HAP-1 (cell line): ENCODE results near the gene RAB8B.
A peak's percentile ranks its signal among the peaks of the same experiment; 100 is the strongest.

Experiments
- DNase-seq, 2 experiments: peaks; one replicate each; pipeline ENCODE4 v3.0.0-alpha.2; 2016 to 2020; ENCODE audit warnings: low spot score in 2 of 2
- H3K27me3 ChIP-seq: fragments of 250-450 bp; sonication (Bioruptor Pico); 2 replicates; pipeline ENCODE4 v1.5.1; 2020; ENCODE audit warnings: low read depth, mild to moderate bottlenecking, moderate library complexity
- H3K36me3 ChIP-seq: fragments of 250-450 bp; sonication (Bioruptor Pico); replicated peaks from 2 replicates; pipeline ENCODE4 v1.5.1; 2020; ENCODE audit warnings: mild to moderate bottlenecking
- H3K4me1 ChIP-seq: fragments of 250-450 bp; sonication (Bioruptor Pico); 2 replicates; pipeline ENCODE4 v1.5.1; 2020; ENCODE audit warnings: mild to moderate bottlenecking
- H3K4me3 ChIP-seq: fragments of 250-450 bp; sonication (Bioruptor Pico); 2 replicates; pipeline ENCODE4 v1.5.1; 2020; ENCODE audit warnings: mild to moderate bottlenecking, moderate library complexity
- H3K9me3 ChIP-seq: fragments of 250-450 bp; sonication (Bioruptor Pico); 2 replicates; pipeline ENCODE4 v1.5.1; 2020; ENCODE audit warnings: mild to moderate bottlenecking, moderate library complexity
- in situ Hi-C: fragments of 300-500 bp; cut with MboI; formaldehyde crosslinking; loops from 3 replicates; pipeline ENCODE4 v1.14.3; 2020; ENCODE audit warnings: low sequenced_read_pairs, inconsistent platforms, mixed read lengths

RAB8B gene

GRCh38 chr15:63165166-63165859, 24.1 kb upstream of the RAB8B start:
- no peaks in the 10 kb centered on the region for H3K27me3 ChIP-seq
- H3K9me3 ChIP-seq = no peaks in the 10 kb centered on the region
- in situ Hi-C loops = loop anchor here (25.0 kb wide), 1 partner anchor 922 kb away; the partner anchor contains the start of genes CIAO2A and SNX1
- no peak overlapping the region for H3K4me3 ChIP-seq
- H3K4me1 ChIP-seq = no peaks in the 10 kb centered on the region
- DNase-seq = no peak
- no peaks in the 10 kb centered on the region for H3K36me3 ChIP-seq

- H3K4me3 ChIP-seq = no peak overlapping the region
- no peaks in the 10 kb centered on the region for H3K9me3 ChIP-seq
- no peaks in the 10 kb centered on the region for H3K36me3 ChIP-seq
- H3K27me3 ChIP-seq = no peaks in the 10 kb centered on the region
- no peaks in the 10 kb centered on the region for H3K4me1 ChIP-seq
- in situ Hi-C loops = loop anchor here (25.0 kb wide), 1 partner anchor 921 kb away; the partner anchor contains the start of genes CIAO2A and SNX1
- DNase-seq = no peak
These were observed 23.2 kb upstream of the RAB8B start for GRCh38 chr15:63166219-63166618.

- DNase-seq = no peak
- Histone ChIP-seq H3K4me1 (peaks cover 15% of the 10 kb centered on the region), H3K4me3 (no peak overlapping the region), H3K9me3 (no peaks in the 10 kb centered on the region), H3K27me3 (no peaks in the 10 kb centered on the region), H3K36me3 (no peaks in the 10 kb centered on the region)
- in situ Hi-C loops = loop anchor here (25.0 kb wide), 1 partner anchor 918 kb away; the partner anchor contains the start of genes CIAO2A and SNX1
These were observed 19.6 kb upstream of the RAB8B start for GRCh38 chr15:63169788-63170187.

GRCh38 chr15:63172376-63172775, 17.0 kb upstream of the RAB8B start:
- Histone ChIP-seq H3K27me3 (no peaks in the 10 kb centered on the region), H3K9me3 (no peaks in the 10 kb centered on the region), H3K36me3 (no peaks in the 10 kb centered on the region), H3K4me3 (no peak overlapping the region), H3K4me1 (peaks cover 26% of the 10 kb centered on the region)
- DNase-seq = no peak
- in situ Hi-C loops = loop anchor here (25.0 kb wide), 1 partner anchor 915 kb away; the partner anchor contains the start of genes CIAO2A and SNX1

- in situ Hi-C loops = loop anchor here (25.0 kb wide), 1 partner anchor 914 kb away; the partner anchor contains the start of genes CIAO2A and SNX1
- DNase-seq = peak; percentile 90 to 100
These were observed 16.5 kb upstream of the RAB8B start for GRCh38 chr15:63172851-63173451.

GRCh38 chr15:63176302-63176701, 13.1 kb upstream of the RAB8B start:
- in situ Hi-C loops = no loop called here
- Histone ChIP-seq H3K4me3 (no peak overlapping the region), H3K27me3 (no peaks in the 10 kb centered on the region), H3K4me1 (peaks cover 31% of the 10 kb centered on the region), H3K9me3 (no peaks in the 10 kb centered on the region), H3K36me3 (no peaks in the 10 kb centered on the region)
- no peak for DNase-seq

More at GRCh38 chr15:63172851-63173451, 16.5 kb upstream of the RAB8B start:
- H3K4me3 ChIP-seq = no peak overlapping the region
- no peaks in the 10 kb centered on the region for H3K27me3 ChIP-seq
- no peaks in the 10 kb centered on the region for H3K9me3 ChIP-seq
- H3K36me3 ChIP-seq = no peaks in the 10 kb centered on the region
- peaks cover 31% of the 10 kb centered on the region for H3K4me1 ChIP-seq

GRCh38 chr15:63178034-63178433, 11.4 kb upstream of the RAB8B start:
- no peaks in the 10 kb centered on the region for H3K9me3 ChIP-seq
- in situ Hi-C loops = no loop called here
- H3K4me1 ChIP-seq = peaks cover 24% of the 10 kb centered on the region
- no peaks in the 10 kb centered on the region for H3K27me3 ChIP-seq
- DNase-seq = peak in 1 of 2 experiments; percentile 52
- no peaks in the 10 kb centered on the region for H3K36me3 ChIP-seq
- no peak overlapping the region for H3K4me3 ChIP-seq

GRCh38 chr15:63180746-63181145, 8.7 kb upstream of the RAB8B start:
- in situ Hi-C loops = no loop called here
- no peak for DNase-seq

GRCh38 chr15:63181648-63182047, 7.8 kb upstream of the RAB8B start:
- no peak for DNase-seq
- H3K36me3 ChIP-seq = no peaks in the 10 kb centered on the region
- H3K9me3 ChIP-seq = no peaks in the 10 kb centered on the region
- no peak overlapping the region for H3K4me3 ChIP-seq
- in situ Hi-C loops = no loop called here
- H3K27me3 ChIP-seq = no peaks in the 10 kb centered on the region
- peaks cover 11% of the 10 kb centered on the region for H3K4me1 ChIP-seq

More at GRCh38 chr15:63180746-63181145, 8.7 kb upstream of the RAB8B start:
- Histone ChIP-seq H3K9me3 (no peaks in the 10 kb centered on the region), H3K27me3 (no peaks in the 10 kb centered on the region), H3K4me3 (no peak overlapping the region), H3K4me1 (peaks cover 11% of the 10 kb centered on the region), H3K36me3 (no peaks in the 10 kb centered on the region)

GRCh38 chr15:63185206-63185605, 4.2 kb upstream of the RAB8B start:
- Histone ChIP-seq H3K4me3 (no peak overlapping the region), H3K27me3 (no peaks in the 10 kb centered on the region), H3K4me1 (peaks cover 14% of the 10 kb centered on the region), H3K9me3 (no peaks in the 10 kb centered on the region), H3K36me3 (no peaks in the 10 kb centered on the region)
- no peak for DNase-seq
- in situ Hi-C loops = no loop called here

GRCh38 chr15:63186065-63186464, 3.3 kb upstream of the RAB8B start:
- Histone ChIP-seq H3K4me3 (no peak overlapping the region), H3K36me3 (no peaks in the 10 kb centered on the region), H3K4me1 (peaks cover 22% of the 10 kb centered on the region), H3K9me3 (no peaks in the 10 kb centered on the region), H3K27me3 (no peaks in the 10 kb centered on the region)
- DNase-seq = no peak
- in situ Hi-C loops = no loop called here

GRCh38 chr15:63187589-63188226, 1.7 kb upstream of the RAB8B start:
- Histone ChIP-seq H3K9me3 (no peaks in the 10 kb centered on the region), H3K36me3 (no peaks in the 10 kb centered on the region), H3K27me3 (no peaks in the 10 kb centered on the region), H3K4me3 (no peak overlapping the region), H3K4me1 (peaks cover 24% of the 10 kb centered on the region)
- DNase-seq = no peak
- in situ Hi-C loops = no loop called here

GRCh38 chr15:63188247-63188925, 1.0 kb upstream of the RAB8B start:
- no peaks in the 10 kb centered on the region for H3K9me3 ChIP-seq
- H3K4me1 ChIP-seq = peaks cover 24% of the 10 kb centered on the region
- no peaks in the 10 kb centered on the region for H3K36me3 ChIP-seq
- peak; percentile 53 to 73 for DNase-seq
- in situ Hi-C loops = no loop called here
- no peaks in the 10 kb centered on the region for H3K27me3 ChIP-seq
- peak overlapping the region; percentile 63 for H3K4me3 ChIP-seq
